Globus pallidus (tissue), 1 donor: ENCODE measurements around the gene ZCCHC7.
"Not testable (repeated sequence)": the region's sequence is repeated elsewhere in the genome, so short reads cannot be mapped to it uniquely, and the experiment has no call there.

Experiments
- DNase-seq: peaks from one replicate; pipeline ENCODE4 v3.0.0-alpha.2; 2015; ENCODE audit warnings: low spot score

ZCCHC7 gene

GRCh38 chr9:37293664-37294524 lies 173.5 kb downstream of the ZCCHC7 start:
- no peak for DNase-seq

DNA sequence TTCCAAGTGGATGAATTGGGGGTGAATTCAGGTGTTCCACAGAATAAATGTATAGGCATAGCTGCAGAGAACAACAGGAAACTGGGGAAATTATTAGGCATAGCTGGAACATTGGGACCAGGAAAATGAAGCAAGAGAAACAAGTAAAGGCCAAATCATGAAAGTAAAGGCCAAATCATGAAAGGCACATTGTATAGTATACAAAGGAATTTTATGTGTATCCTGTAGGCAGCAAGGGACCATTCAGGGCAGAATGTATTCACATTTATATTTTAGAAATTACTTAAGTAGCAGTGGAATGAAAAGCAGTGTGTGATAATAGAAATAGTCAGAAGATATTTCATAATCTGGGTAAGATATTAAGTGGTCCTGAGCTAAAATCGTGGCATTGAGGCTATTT lies 174.8 kb downstream of the ZCCHC7 start:
- DNase-seq = no peak

DNA sequence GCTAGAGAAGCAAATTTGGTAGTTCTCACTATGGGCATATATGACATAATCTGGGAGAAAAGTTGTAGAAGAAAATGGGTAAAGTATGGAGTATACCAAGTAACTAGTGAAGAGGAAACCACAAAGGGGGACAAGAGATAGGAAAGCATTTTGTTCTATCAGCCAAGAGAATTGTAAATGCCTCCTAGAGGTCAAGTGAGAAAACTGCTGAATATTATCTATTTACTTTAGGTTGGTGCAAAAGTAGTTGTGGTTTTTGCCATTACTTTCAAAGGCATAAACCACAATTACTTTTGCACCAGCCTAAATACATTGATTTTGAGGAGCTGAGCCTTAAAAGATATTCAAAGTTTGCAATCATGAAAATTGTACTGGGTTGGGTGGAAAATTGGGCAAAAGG lies 175.4 kb downstream of the ZCCHC7 start:
- no peak for DNase-seq

DNA sequence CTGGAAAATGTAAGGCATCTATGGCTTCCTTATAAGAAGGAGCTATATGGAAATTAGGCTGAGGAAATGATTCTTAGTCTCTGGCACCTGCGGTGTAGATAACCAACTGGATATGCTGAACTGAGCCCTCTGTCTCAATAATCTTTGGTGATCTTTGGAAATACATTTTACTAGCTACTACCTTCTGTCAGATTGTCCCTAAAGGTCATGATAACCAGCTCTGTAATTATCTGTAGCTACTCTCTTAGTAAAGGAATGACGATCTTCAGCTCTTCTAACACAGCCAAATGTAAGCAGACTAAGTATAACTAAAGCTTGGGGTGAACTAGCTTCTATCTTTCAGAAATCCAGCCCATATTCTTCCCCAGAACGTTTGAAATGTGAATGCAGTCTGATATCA lies 177.2 kb downstream of the ZCCHC7 start:
- DNase-seq = no peak

DNA sequence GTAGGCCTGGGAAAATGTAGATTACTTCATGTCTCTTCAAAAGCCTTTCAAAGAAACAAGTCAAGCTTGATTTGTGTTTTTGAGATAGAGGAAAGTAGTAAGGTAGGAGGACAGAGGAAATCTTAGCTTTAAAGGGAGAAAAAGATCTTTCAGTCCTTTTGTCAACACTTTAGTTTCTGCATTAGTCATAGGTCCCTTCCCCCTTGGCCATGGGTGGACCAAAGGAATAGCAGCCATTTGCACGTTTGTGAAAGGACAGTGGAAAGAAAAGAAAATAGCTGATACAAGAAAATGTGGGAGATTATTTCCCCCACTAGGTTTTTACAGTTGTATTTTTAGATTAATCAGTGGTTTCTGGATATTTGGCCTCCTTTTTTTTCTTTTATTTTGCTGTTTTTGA lies 180.2 kb downstream of the ZCCHC7 start:
- DNase-seq = no peak

DNA sequence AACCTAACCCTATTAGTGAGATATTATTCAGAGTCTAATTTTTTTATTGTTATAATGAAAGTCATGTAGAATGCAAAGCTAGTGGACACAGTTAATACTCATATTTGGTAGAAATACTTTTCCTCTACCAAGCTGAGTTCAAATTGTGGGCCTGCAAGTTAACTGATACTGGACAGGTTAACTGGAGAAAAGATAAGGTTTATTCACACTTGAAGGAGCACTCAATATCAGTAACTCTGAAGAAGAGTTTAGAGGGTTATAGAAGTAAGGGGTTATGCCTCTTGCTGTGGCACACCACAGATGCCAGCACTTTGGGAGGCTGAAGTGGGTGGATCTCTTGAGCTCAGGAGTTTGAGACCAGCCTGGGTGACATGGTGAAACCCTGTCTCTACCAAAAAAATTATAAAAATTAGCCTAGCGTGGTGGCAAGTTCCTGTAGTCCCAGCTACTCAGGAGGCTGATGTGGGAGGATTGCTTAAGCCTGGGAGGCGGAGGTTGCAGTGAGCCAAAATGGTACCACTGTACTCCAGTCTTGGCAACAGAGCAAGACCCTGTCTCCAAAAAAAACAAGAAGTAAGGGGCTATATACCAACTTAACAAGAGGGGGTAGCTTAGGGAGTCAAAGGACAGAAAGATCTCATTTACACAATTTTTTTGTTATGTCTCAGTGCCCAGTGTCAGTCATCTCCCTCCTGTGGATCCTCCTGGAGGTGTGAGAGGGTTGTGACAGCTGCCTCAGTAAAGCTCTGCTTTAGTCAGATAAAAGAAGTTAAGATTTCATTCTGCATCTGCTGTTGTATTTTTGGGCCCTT lies 180.9 kb downstream of the ZCCHC7 start:
- DNase-seq = no peak

DNA sequence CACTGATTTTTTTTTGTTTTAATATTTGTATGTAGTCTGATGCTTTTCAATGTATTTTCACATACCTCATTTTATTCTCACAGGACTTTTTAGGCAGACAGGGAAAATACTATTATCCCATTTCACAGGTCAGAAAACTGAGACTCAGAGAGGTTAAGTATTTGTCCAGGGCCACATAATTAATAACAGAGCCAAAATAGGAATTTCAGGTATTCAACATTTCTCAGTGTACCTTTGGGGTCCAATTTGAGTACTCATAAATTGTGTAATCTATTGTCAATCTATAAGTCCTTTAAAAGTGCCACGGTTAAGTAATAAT lies 181.4 kb downstream of the ZCCHC7 start:
- DNase-seq = no peak

DNA sequence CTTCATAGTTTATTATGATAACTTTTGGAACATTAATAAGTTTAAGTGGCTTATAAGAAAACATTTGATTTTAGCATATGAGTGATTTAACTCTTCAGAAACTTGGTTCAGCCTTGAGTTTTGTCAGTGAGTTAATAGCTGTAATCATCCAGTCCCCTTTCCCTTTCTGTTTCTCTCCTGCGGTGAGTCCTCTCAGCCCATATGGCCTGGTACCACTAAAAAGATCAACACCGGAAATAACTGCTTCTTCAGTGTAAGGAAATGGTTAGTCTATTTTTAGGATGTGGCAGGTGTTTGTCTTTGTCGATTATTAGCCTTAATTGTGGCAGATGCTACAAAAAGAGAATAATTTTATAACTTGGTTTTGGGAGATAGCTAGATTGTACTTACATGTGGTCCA lies 181.9 kb downstream of the ZCCHC7 start:
- DNase-seq = no peak

- not testable (repeated sequence) for DNase-seq
These were observed 182.9 kb downstream of the ZCCHC7 start for GRCh38 chr9:37303272-37303671.

- DNase-seq = no peak
These were observed 188.8 kb downstream of the ZCCHC7 start for GRCh38 chr9:37309136-37309535.

- no peak for DNase-seq
These were observed 191.7 kb downstream of the ZCCHC7 start for GRCh38 chr9:37311938-37312708.

DNA sequence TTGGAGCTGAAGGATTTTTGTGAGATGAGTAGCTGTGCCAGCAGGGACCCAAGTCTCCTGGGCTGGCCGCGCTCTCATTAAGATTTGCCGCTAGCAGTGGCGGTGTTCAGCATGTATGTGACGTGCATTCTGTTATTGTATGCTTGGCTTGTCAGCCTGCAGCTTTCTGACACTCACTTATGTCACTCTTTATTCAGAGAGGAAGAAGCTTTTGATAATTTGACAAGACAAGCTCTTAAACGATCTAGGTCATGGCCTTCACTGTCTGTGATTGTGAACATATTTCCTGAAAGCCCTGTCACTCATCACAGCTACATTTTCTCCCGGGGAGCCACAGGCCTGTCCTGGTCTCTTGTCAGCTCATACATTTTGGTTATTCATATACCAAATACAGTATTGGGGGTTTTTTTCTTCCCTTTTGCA lies 203.9 kb downstream of the ZCCHC7 start:
- DNase-seq = peak; percentile 10

- peak; percentile 34 for DNase-seq
These were observed 204.5 kb downstream of the ZCCHC7 start for GRCh38 chr9:37324691-37325490.

DNA sequence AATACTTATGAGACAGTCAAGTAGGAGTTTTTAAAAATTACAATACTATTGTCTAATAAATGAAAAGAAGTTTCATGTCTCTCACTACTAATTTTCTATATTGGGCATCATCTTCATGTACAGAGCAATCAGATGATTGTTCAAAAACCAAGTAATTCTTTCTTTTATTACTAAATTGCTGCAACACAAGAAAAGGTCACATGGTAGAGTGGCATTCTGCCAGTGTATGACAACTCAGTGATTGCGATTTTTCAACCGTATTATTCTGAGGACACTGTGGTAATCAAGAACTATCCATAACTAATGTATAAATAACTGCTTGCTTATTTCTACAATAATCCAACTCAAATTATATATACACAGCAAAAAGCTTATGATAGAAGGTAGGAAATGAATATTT lies 205.4 kb downstream of the ZCCHC7 start:
- no peak for DNase-seq

GRCh38 chr9:37327553-37327952 lies 207.2 kb downstream of the ZCCHC7 start:
- DNase-seq = no peak

DNA sequence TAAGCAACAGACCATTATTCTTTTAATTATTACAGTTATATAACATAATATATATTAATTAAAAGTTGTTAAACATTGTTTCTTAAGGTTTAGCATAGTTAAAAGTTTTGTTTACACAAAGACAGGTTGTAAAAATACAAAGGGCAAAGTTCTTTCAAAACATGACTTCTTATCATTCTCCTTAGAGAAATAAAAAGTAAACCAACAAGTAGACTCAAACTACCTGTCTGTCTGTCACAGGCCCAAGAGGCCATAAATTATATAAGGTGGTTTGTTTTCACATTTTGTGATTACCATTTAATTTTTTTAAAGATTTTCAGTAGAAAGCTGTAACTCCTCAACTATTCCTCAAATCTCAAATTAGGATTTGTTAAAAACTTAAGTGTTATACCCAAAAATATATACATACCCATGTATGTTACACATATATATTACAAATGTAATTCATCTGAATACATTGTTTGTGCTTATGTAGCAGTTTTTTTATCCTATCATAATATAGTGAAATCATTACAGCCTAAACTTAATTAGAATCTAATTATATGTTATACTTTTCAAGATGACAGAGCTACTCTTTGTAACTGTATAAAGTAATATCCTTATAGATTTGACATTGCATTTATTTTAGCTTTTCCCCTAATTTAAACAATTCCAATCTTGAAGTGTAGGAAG lies 208.3 kb downstream of the ZCCHC7 start:
- DNase-seq = no peak

DNA sequence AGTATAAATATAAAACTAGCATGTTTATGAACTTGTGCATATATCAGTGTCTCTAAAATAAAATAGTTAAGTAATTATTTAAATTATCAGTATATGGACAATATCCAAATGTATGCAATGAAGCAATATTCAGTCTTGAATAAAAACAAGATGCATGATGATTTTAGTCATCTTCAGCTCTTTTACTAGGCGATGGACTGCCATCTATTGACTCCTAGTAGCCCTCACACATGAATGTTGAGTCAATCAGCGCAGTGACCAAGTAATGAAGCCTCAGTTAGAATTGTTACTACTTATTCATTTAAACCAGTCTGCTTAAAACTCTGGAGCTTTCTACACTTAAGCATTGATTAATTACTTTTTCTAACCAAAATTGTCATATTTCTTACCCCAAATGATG lies 209.2 kb downstream of the ZCCHC7 start:
- peak; percentile 29 for DNase-seq

DNA sequence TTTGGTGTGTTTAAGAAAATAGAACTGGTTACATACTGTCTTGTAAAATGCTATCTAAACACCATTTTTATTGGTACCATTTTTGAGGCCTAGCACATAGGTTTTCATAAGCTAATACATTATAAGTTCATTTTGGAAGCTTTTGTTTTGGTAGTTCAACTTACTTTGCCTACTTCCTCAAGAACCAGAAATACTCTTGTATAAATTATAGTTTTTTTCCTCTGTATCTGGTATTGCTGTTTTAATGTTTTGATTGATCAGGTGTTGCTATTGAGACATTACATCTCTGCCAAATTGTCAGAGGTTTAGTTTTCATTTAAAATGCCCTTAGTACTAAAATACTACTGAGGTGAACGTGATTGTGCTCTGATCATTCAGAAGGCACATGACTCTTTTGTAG lies 211.5 kb downstream of the ZCCHC7 start:
- no peak for DNase-seq

- no peak for DNase-seq
These were observed 212.2 kb downstream of the ZCCHC7 start for GRCh38 chr9:37332578-37332977.

- no peak for DNase-seq
These were observed 212.9 kb downstream of the ZCCHC7 start for GRCh38 chr9:37333288-37333687.

GRCh38 chr9:37335238-37335637 lies 214.9 kb downstream of the ZCCHC7 start:
- no peak for DNase-seq
